LNCaP clone FGC (cell line): ENCODE data around the gene CRLF3.
"Not testable (repeated sequence)": the region's sequence is repeated elsewhere in the genome, so short reads cannot be mapped to it uniquely, and the experiment has no call there.

ENCODE experiments used
- DNase-seq: peaks from one replicate; pipeline ENCODE4 v3.0.0-alpha.2; 2011; ENCODE audit warnings: low read depth
- H3K4me3 ChIP-seq: 2 replicates; pipeline ENCODE4 v1.5.1; 2011; ENCODE audit warnings: mild to moderate bottlenecking, low read depth, low read length, control low read depth
- TF ChIP-seq, protein P1 (sequence below): IDR thresholded peaks from 2 replicates; pipeline ENCODE4 v1.5.1; 2012; ENCODE audit warnings: mild to moderate bottlenecking; ENCODE audit not compliant: control insufficient read depth, insufficient read depth; ENCODE audit errors: extremely low read depth

The CRLF3 gene

DNA sequence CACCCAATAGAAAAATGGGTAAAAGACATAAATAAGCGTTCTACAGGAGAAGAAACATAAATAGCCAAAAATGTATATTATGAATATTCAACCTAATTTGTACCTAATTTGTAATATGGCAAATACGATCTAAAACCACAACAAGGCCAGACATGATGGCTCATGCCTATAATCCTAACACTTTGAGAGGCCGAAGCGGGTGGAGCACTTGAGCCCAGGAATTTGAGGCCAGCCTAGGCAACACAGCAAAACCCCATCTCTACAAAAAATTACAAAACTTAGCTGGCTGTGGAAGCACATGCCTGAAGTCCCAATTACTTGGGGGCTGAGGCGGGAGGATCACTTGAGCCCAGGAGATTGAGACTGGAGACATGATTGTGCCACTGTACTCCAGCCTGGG is 30.1 kb downstream of the CRLF3 start:
- no peak overlapping the region for H3K4me3 ChIP-seq
- TF ChIP-seq, protein P1, sequence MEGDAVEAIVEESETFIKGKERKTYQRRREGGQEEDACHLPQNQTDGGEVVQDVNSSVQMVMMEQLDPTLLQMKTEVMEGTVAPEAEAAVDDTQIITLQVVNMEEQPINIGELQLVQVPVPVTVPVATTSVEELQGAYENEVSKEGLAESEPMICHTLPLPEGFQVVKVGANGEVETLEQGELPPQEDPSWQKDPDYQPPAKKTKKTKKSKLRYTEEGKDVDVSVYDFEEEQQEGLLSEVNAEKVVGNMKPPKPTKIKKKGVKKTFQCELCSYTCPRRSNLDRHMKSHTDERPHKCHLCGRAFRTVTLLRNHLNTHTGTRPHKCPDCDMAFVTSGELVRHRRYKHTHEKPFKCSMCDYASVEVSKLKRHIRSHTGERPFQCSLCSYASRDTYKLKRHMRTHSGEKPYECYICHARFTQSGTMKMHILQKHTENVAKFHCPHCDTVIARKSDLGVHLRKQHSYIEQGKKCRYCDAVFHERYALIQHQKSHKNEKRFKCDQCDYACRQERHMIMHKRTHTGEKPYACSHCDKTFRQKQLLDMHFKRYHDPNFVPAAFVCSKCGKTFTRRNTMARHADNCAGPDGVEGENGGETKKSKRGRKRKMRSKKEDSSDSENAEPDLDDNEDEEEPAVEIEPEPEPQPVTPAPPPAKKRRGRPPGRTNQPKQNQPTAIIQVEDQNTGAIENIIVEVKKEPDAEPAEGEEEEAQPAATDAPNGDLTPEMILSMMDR: no peak
- DNase-seq: no peak

DNA sequence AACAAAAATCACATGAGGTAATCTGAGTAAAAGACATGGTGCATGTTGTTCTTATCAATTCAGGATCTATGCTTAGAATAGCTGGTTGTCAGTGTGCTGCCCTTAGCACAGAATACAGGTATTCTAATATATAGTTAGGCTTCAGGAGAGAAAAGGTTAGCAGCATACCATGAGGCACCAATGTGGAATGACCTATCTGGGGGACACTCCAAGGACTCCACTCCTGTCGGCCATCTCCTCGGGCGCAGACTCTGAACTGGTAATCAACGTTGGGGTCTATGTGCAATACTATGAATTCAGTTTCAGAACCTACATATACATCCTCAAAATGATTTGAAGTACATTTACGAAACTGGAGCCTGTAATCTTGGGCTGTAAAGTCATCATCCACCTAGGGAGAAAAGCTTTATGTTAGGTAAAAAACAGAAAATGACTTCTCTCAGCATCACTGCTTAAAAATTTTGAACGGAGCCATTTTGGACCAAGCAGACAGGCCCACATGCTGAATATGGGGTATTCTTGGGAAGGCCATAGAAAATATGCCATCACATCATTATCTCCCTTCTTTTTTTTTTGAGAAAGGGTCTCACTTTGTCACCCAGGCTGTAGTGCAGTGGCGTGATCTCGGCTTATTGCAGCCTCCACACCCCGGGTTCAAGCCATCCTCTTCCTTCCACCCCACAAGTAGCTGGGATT is 31.1 kb downstream of the CRLF3 start:
- TF ChIP-seq, protein P1: no peak
- H3K4me3 ChIP-seq: no peak overlapping the region
- no peak for DNase-seq

DNA sequence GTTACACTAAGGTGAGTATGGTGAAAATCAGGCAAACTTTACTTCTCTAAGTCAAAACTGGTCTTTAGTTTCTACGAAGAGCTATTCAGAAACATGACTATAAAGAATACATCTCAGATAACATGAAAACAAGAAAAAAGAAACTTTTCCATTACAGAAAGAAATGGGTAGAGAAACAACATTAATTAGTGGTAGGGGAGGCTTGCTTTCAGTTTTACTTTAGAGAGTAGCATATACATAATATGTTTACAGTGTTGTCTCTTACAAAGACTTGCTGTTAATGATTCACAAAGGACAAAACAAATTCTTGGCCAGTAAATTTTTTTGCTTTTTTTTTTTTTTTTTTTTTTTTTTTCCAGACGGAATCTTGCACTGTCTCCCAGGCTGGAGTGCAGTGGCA is 34.2 kb downstream of the CRLF3 start:
- TF ChIP-seq, protein P1: no peak
- DNase-seq: no peak
- H3K4me3 ChIP-seq: no peak overlapping the region

DNA sequence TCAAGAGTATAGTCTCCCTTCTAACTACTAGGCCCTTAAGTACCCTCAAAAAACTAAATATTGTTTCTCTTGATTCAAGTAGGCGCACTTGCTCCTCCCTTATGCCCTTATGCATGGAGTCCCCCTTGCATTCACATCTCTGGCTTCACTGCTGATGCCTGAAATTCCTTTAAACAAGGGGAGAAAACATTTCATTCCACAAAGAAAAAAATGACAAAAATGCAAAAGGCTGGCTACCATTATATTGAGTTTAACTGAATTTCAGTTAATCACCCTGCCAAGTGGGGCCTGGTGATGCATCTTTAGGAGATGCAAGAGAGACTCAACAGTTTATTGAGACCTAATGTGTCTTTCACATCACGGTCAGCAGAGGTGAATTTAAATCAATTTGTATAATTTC is 35.6 kb downstream of the CRLF3 start:
- DNase-seq: no peak
- TF ChIP-seq, protein P1: no peak
- no peak overlapping the region for H3K4me3 ChIP-seq

DNA sequence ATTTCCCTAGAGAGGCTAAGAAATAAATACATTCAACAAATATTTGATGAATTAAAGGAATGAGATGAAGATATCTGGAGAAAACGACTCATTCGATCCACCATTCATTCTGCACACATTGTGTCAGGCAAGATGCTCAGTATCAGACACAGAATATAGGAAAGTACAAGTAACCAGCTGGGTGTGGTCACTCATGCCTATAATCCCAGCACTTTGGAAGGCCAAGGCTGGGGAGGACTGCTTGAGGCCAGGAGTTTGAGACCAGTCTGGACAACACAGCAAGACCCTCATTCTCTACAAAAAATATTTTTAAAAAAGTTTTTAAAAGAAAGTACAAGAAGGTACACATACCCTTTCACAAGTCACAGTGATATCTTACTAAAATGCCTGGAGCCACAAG is 42.3 kb downstream of the CRLF3 start:
- H3K4me3 ChIP-seq: no peak overlapping the region
- TF ChIP-seq, protein P1: no peak
- DNase-seq: no peak

DNA sequence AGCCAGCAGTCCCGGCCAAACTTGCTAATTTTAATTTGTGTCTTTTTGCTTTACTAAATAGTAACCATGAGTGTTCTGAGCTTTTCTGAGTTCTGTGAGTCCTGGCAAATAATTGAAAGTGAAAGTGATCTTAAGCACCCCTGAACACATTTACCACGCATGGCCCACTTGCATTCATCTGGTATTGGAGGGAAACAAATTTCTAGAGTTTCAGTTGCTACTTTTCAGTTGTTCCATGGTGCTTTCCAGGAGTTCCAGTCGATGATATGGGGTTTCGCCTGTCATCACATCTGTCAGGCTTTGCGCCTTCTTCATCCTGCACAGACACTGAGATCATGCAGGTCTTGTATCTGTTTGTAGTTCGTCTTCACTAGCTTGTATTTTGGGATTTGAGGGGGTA is 44.1 kb downstream of the CRLF3 start:
- TF ChIP-seq, protein P1: no peak
- H3K4me3 ChIP-seq: no peak overlapping the region
- DNase-seq: no peak

DNA sequence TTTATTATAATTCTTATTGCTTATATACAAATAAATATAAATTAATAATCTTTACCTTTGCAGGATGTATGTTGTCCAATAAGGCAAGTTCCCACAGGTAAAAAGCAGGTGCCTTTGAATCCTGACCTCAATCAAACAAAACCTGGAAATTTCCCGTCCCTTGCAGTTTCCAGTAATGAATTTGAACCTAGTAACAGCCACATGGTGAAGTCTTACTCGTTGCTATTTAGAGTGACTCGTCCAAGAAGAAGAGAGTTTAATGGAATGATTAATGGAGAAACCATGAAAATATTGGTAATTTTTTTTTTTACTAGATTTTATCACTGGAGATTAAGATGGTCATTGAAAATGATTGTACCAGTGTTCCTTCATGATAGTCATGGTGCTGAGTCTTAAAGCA is 55.7 kb downstream of the CRLF3 start:
- not testable (repeated sequence) for DNase-seq, H3K4me3 ChIP-seq

DNA sequence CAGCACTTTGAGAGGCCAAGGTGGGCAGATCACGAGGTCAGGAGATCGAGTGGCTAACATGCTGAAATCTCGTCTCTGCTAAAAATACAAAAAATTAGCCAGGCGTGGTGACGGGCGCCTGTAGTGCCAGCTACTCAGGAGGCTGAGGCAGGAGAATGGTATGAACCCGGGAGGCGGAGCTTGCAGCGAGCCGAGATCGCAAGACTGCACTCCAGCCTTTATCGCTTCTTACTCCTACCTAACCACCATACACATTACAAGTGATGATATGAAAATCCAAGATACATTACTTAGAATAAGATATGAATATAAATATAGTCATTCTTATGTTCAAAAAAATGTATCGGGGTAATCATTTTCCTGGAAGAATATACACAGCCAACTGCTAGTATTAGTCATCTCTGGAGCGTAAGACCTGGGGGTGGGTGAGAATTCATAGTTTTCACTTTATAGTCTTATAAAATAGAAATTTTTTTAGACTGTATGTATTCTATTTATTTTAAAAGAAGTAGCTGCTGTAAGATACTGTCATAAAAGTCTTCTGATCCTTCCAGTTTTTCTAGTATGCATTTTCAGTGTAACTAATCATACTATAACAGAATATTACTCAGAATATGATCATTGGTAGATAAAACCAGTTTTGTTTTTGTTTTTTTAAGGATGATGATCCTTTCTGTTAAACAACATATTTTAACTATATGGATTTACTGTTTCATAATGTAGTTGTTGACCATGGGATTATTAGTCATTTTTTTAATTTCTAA is 56.7 kb downstream of the CRLF3 start:
- not testable (repeated sequence) for H3K4me3 ChIP-seq
- DNase-seq: peak; percentile 7
